Measurements from ENCODE around the gene EZH1.
"Not testable (repeated sequence)": the region's sequence is repeated elsewhere in the genome, so short reads cannot be mapped to it uniquely, and the experiment has no call there.

EZH1 gene

GRCh38 chr17:42669977-42670788, 74.7 kb downstream of the EZH1 start:
- peak in 1 of 2 donors; percentile 43 for DNase-seq (ENCODE audit: low read depth in 2 of 2)

GRCh38 chr17:42669705-42669976, 75.2 kb downstream of the EZH1 start:
- no peak for DNase-seq (ENCODE audit: low read depth in 2 of 2)

- DNase-seq (ENCODE audit: low read depth in 2 of 2) = no peak
Measured at GRCh38 chr17:42667088-42667951, 77.5 kb downstream of the EZH1 start.

GRCh38 chr17:42666126-42666525, 78.7 kb downstream of the EZH1 start:
- not testable (repeated sequence) for DNase-seq (ENCODE audit: low read depth in 2 of 2)

- no peak for DNase-seq (ENCODE audit: low read depth in 2 of 2)
Measured at GRCh38 chr17:42665581-42666001, 79.2 kb downstream of the EZH1 start.

GRCh38 chr17:42660692-42661345, 84.0 kb downstream of the EZH1 start:
- DNase-seq (ENCODE audit: low read depth in 2 of 2) = no peak

GRCh38 chr17:42659932-42660274, 84.9 kb downstream of the EZH1 start:
- not testable (repeated sequence) for DNase-seq (ENCODE audit: low read depth in 2 of 2)

GRCh38 chr17:42659079-42659931, 85.5 kb downstream of the EZH1 start, which contains the start of gene TUBG2:
TUBG2 (plus strand) TSS chr17:42659284; CDS start chr17:42659504, 220 bp downstream.
- peak; percentile 53 to 70 for DNase-seq (ENCODE audit: low read depth in 2 of 2)

- DNase-seq (ENCODE audit: low read depth in 2 of 2) = no peak
Measured at GRCh38 chr17:42657824-42658588, 86.8 kb downstream of the EZH1 start.

GRCh38 chr17:42655528-42655927, 89.3 kb downstream of the EZH1 start:
- DNase-seq (ENCODE audit: low read depth in 2 of 2) = no peak

- DNase-seq (ENCODE audit: low read depth in 2 of 2) = no peak
Measured at GRCh38 chr17:42653179-42654124, 91.4 kb downstream of the EZH1 start.

GRCh38 chr17:42651392-42651791, 93.4 kb downstream of the EZH1 start:
- DNase-seq (ENCODE audit: low read depth in 2 of 2) = no peak
